ENCODE data around the gene EPHB3. TPM values are rescaled to one million over a fixed set of nuclear protein-coding genes. Genes with fewer than 3 reads are reported as not detected.

EPHB3 gene
- polyA plus RNA-seq, 1 of the 3 experiments (the other 2 are of a cell fraction): 4.2 TPM

- Histone ChIP-seq H3K4me3 (ENCODE audit: low read depth in 2 of 2, low read length in 1 of 2) (no peak overlapping the region), H3K27ac (ENCODE audit: low read depth in 2 of 2, low read length in 1 of 2) (peak overlapping the region in 1 of 2 experiments; percentile 98; a peak in 2 of 4 replicates), H3K27me3 (ENCODE audit: insufficient read depth) (no peaks in the 10 kb centered on the region), H3F3A (replicated peaks; ENCODE audit: insufficient read depth) (no peaks in the 10 kb centered on the region), H4K20me1 (ENCODE audit: insufficient read depth) (no peaks in the 10 kb centered on the region), H3K36me3 (replicated peaks in 1 of 2; ENCODE audit: control insufficient read depth in 1 of 2, insufficient read depth in 2 of 2, low read length in 1 of 2) (no peaks in the 10 kb centered on the region), H3K9me3 (no peaks in the 10 kb centered on the region), H3K4me1 (ENCODE audit: control insufficient read depth in 1 of 2, insufficient read depth in 2 of 2, low read depth in 1 of 2, low read length in 1 of 2) (peaks cover 0 to 56% of the 10 kb centered on the region in 2 experiments; a peak in 2 of 4 replicates), H3K9ac (no peak overlapping the region), H3K4me2 (no peak overlapping the region), H3K9me2 (no peaks in the 10 kb centered on the region), H3K79me2 (ENCODE audit: insufficient read depth) (no peaks in the 10 kb centered on the region), H2AFZ (ENCODE audit: low read depth) (no peak overlapping the region)
- ChIA-PET POLR2A (interaction anchor here (0.8 to 1.4 kb wide), 4 partner anchors 11 to 112 kb away, joined by 3 to 11 read pairs (median 4); partner anchors contain the start of genes EPHB3 and MAGEF1), CTCF (interaction anchor here (1.0 to 2.6 kb wide), 3 partner anchors 30 to 202 kb away, joined by 3 to 10 read pairs (median 3); no protein-coding TSS in a partner anchor)
- WGBS (ENCODE audit: low lambda C conversion rate): 80% methylated on average over 1 of the region's 3 CpGs
- TF ChIP-seq TEAD4 (IDR thresholded peaks at IDR 0.05; ENCODE audit: borderline replicate concordance, insufficient read depth) (no peak), TAF1 (IDR thresholded peaks at IDR 0.05; ENCODE audit: borderline replicate concordance, low read depth, low read length) (no peak), JUND (IDR thresholded peaks at IDR 0.05) (no peak), ZBTB33 (IDR thresholded peaks at IDR 0.05; ENCODE audit: borderline replicate concordance, low read depth) (no peak), MXI1 (IDR thresholded peaks at IDR 0.05; ENCODE audit: low read depth, low read length) (no peak; the same call in 1 of the 2 replicates), RAD21 (IDR thresholded peaks at IDR 0.05; ENCODE audit: low read length) (no peak), FOXM1 (IDR thresholded peaks at IDR 0.05; ENCODE audit: low read depth) (no peak)
- TF ChIP-seq, protein P1, sequence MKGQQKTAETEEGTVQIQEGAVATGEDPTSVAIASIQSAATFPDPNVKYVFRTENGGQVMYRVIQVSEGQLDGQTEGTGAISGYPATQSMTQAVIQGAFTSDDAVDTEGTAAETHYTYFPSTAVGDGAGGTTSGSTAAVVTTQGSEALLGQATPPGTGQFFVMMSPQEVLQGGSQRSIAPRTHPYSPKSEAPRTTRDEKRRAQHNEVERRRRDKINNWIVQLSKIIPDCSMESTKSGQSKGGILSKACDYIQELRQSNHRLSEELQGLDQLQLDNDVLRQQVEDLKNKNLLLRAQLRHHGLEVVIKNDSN (IDR thresholded peaks at IDR 0.05; ENCODE audit: borderline replicate concordance, low read depth): no peak
- peak; percentile 43 for DNase-seq
Observed at GRCh38 chr3:184599143-184599542, 37.6 kb downstream of the EPHB3 start.

DNA sequence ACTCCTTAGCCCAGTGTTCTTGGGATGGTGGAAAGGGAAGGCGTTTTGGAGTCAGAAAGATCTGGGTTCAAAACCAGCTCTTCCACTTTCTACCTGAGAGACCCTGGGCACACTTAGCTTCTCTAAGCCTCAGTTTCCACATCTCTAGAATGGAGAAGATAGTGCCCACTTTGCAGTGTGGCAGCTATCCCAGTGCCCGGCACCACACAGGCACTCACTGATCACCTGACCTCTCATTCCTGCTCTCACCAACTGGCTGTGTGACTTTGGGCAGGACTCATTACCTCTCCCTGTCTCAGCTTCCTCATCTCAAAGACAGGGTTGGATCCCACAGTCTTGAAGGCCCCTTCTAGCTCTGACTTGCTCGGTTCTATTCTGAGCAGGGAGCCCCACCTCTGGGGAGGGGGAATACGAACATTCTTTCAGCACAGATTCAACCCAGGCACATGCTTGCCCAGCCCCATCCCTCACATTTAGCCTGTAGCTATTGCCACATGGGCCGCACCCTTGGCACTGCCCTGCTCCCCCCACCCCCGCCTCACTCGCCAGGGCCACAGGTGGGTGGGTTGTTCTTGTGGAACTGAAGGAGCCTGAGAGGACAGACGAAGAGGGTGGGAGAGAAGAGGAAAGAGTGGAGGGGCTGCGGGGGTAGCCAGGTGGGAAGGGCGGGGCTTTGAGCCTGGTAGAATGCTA, 39.2 kb downstream of the EPHB3 start:
- Histone ChIP-seq H3K4me2 (no peak overlapping the region), H3K9ac (no peak overlapping the region), H3K4me3 (ENCODE audit: low read depth in 2 of 2, low read length in 1 of 2) (no peak overlapping the region), H3K9me2 (no peaks in the 10 kb centered on the region), H2AFZ (ENCODE audit: low read depth) (no peak overlapping the region), H3K79me2 (ENCODE audit: insufficient read depth) (no peaks in the 10 kb centered on the region), H3K27me3 (ENCODE audit: insufficient read depth) (no peaks in the 10 kb centered on the region), H4K20me1 (ENCODE audit: insufficient read depth) (no peaks in the 10 kb centered on the region), H3K4me1 (ENCODE audit: control insufficient read depth in 1 of 2, insufficient read depth in 2 of 2, low read depth in 1 of 2, low read length in 1 of 2) (peaks cover 0 to 44% of the 10 kb centered on the region in 2 experiments; a peak in 2 of 4 replicates), H3K36me3 (replicated peaks in 1 of 2; ENCODE audit: control insufficient read depth in 1 of 2, insufficient read depth in 2 of 2, low read length in 1 of 2) (no peaks in the 10 kb centered on the region), H3K27ac (ENCODE audit: low read depth in 2 of 2, low read length in 1 of 2) (no peak overlapping the region), H3K9me3 (no peaks in the 10 kb centered on the region), H3F3A (replicated peaks; ENCODE audit: insufficient read depth) (no peaks in the 10 kb centered on the region)
- ChIA-PET CTCF (interaction anchor here (0.9 kb wide), 1 partner anchor 87 kb away, joined by 3 read pairs; no protein-coding TSS in a partner anchor), POLR2A (no interaction called here)
- TF ChIP-seq POLR2AphosphoS5 (IDR thresholded peaks at IDR 0.05; ENCODE audit: low read depth, low read length): no peak
- WGBS (ENCODE audit: low lambda C conversion rate): 85% methylated on average over 10 of the region's 10 CpGs
- DNase-seq: no peak

All from SK-N-SH (cell line).